ENCODE measurements around the gene LRRC8C.

- no peak for TF ChIP-seq CTCF (IDR thresholded peaks at IDR 0.05)
- TF ChIP-seq ZFX (IDR thresholded peaks at IDR 0.05; ENCODE audit: borderline replicate concordance): no peak
Measured at GRCh38 chr1:89732643-89733222, 99.8 kb downstream of the LRRC8C start.
